ENCODE results near the gene MYRF. TPM values are rescaled to one million over a fixed set of nuclear protein-coding genes. Genes with fewer than 3 reads are reported as not detected.

The MYRF gene
- total RNA-seq, 1 donor from 2014 or later, result 117 TPM

DNA sequence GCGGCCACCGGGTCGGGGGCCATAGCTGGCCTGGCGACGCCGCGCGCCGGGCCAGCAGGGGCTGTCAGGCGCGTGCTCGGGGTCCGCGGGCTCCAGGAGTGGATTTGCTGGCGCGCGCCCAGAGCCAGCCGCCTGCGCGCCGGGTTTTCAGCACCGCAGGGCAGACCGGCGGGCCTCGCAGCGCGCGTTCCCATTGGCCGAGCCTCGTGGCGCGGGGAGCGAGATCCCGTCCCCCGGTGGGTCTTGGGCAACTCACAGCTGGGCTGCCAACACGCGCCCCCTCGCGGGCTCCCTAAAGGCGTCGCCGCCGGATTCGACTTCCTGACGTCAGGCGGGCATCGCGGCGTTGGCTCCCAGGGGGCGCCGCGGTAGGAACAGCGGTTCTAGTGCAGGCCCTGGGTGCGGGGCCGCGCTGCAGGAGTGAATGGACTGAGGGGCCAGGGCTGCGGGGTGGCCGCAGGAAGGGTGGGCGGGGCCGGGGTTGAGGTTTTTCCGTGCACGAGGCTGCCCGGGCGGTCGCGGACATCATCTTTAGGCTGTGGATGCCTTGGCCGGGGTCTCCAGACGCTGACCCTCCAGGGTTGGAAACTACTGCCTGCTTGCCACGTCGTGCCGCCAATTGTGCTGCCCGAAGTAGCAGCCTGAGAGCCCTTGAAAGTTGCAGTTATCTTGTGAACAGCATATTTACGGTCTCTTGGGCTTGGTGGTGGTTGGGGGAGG, 64.5 kb downstream of the MYRF start, which contains the start of gene FADS1:
Gene FADS1, minus strand, starts transcription at position 268 of the 720 bp plus-strand sequence. Its CDS starts 74 bp downstream, at position 194.
- TF ChIP-seq, protein P1, sequence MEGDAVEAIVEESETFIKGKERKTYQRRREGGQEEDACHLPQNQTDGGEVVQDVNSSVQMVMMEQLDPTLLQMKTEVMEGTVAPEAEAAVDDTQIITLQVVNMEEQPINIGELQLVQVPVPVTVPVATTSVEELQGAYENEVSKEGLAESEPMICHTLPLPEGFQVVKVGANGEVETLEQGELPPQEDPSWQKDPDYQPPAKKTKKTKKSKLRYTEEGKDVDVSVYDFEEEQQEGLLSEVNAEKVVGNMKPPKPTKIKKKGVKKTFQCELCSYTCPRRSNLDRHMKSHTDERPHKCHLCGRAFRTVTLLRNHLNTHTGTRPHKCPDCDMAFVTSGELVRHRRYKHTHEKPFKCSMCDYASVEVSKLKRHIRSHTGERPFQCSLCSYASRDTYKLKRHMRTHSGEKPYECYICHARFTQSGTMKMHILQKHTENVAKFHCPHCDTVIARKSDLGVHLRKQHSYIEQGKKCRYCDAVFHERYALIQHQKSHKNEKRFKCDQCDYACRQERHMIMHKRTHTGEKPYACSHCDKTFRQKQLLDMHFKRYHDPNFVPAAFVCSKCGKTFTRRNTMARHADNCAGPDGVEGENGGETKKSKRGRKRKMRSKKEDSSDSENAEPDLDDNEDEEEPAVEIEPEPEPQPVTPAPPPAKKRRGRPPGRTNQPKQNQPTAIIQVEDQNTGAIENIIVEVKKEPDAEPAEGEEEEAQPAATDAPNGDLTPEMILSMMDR (IDR thresholded peaks at IDR 0.05; ENCODE audit: unreplicated experiment), result peak; percentile 70
- peak; percentile 97 for DNase-seq (ENCODE audit: low spot score, unreplicated experiment)
- Mint-ChIP-seq H3K4me1 (ENCODE audit: low read depth) (peaks cover 13% of the 10 kb centered on the region), H3K27me3 (no peaks in the 10 kb centered on the region), H3K9me3 (ENCODE audit: low read depth) (no peaks in the 10 kb centered on the region), H3K36me3 (ENCODE audit: insufficient read depth) (peaks cover 15% of the 10 kb centered on the region), H3K4me3 (ENCODE audit: low read depth) (peak within 1 kb of the TSS; percentile 97), H3K27ac (peak within 1 kb of the TSS; percentile 98)

DNA sequence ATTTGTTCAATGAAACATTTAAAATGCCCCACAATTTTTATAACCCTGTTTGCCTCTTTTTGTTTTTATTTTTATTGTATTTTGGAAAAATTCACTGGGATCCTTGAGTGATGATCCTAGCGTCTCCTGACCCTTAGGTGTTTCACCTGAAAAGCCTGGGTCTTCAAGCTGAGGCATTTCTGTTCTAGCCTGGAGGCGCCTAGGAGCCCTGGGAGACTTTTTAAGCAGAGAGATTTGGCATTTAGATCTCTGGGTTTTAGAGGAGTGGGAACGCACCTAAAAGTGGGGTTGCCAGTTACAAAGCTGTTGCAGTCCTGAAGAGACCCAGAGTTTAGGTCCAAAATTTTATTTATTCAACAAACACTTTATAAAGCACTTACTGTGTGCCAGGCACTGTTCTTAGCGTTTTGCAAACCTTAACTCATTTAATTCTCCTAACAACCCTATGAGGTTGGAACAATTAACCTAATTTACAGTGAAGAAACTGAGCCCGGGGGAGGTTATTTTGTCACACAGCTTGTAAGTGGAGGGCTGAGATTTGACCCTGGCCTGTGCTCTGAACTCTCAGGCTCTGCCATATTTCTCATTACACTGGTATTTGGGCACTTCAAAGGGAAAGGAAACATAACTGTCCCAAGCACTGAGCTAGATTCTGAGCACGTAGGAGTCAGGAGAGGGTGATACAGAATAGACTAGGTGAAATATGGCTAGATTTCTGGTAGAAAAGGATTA, 65.2 kb downstream of the MYRF start:
- peaks cover 13% of the 10 kb centered on the region for H3K4me1 Mint-ChIP-seq (ENCODE audit: low read depth)
- DNase-seq (ENCODE audit: low spot score, unreplicated experiment), result no peak
- H3K27ac Mint-ChIP-seq, result peak overlapping the region; percentile 94
- peak overlapping the region; percentile 97 for H3K4me3 Mint-ChIP-seq (ENCODE audit: low read depth)
- peaks cover 11% of the 10 kb centered on the region for H3K36me3 Mint-ChIP-seq (ENCODE audit: insufficient read depth)
- H3K27me3 Mint-ChIP-seq, result no peaks in the 10 kb centered on the region
- TF ChIP-seq, protein P1 (IDR thresholded peaks at IDR 0.05; ENCODE audit: unreplicated experiment), result no peak
- H3K9me3 Mint-ChIP-seq (ENCODE audit: low read depth), result no peaks in the 10 kb centered on the region

DNA sequence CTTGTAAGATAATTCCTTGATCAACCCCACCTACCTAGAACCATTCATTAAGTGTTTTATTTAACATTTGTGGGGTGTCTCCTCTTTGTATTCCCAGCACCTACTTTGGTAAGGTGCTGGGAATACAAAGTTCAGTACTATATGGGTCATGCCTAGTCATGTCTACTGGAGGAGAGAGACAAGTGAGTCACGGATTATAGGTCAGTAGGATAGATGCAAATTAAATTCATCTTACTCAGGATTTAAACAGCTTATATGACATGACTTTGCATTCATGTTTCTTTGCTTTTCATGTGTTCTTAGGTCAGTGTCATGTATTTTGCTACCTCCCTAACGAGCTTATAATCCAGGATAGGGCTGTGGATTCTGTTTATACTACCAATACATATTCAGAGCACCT, 67.7 kb downstream of the MYRF start:
- Mint-ChIP-seq H3K36me3 (ENCODE audit: insufficient read depth) (no peaks in the 10 kb centered on the region), H3K4me3 (ENCODE audit: low read depth) (no peak overlapping the region), H3K27me3 (no peaks in the 10 kb centered on the region), H3K27ac (no peak overlapping the region), H3K9me3 (ENCODE audit: low read depth) (no peaks in the 10 kb centered on the region), H3K4me1 (ENCODE audit: low read depth) (peaks cover 10% of the 10 kb centered on the region)
- TF ChIP-seq, protein P1 (IDR thresholded peaks at IDR 0.05; ENCODE audit: unreplicated experiment), result no peak
- no peak for DNase-seq (ENCODE audit: low spot score, unreplicated experiment)

DNA sequence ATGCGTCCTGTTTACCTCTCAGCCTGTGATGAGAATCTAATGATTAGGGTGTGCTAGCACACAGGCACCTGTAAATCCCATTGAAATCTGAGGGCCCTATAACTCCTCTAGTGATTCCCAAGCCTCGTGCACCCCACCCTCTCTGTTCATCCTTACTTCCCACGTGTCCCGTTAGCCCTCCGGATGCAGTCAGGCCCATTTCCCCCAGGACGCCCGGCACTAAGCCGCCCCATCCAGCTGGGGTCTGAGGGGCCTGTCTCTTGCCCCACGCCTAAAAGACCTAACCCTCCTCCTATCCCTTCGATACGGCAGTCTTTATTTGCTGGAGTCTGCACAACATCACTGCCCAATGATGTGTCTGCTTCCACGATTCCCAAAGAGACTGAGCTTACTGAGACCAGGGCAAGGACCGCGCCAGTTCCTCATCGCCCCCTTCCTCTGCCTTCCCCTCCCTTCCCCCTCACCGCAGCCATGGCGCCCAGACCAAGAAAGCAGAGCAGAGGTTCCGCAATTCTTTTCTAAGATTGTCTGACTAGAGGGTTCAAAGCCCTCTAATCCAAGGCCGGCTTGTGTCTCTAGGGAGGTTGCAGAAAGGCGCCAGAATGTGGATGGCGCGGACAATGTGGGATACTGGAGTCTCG, 74.6 kb downstream of the MYRF start:
- Mint-ChIP-seq H3K9me3 (ENCODE audit: low read depth) (no peaks in the 10 kb centered on the region), H3K27ac (peak overlapping the region; percentile 98), H3K4me1 (ENCODE audit: low read depth) (peaks cover 32% of the 10 kb centered on the region), H3K4me3 (ENCODE audit: low read depth) (peak overlapping the region; percentile 94), H3K27me3 (no peaks in the 10 kb centered on the region), H3K36me3 (ENCODE audit: insufficient read depth) (no peaks in the 10 kb centered on the region)
- TF ChIP-seq, protein P1 (IDR thresholded peaks at IDR 0.05; ENCODE audit: unreplicated experiment), result no peak
- no peak for DNase-seq (ENCODE audit: low spot score, unreplicated experiment)

Data from progenitor cell of endocrine pancreas (in vitro differentiated cells).